ENCODE measurements around the gene CCDC138.

DNA sequence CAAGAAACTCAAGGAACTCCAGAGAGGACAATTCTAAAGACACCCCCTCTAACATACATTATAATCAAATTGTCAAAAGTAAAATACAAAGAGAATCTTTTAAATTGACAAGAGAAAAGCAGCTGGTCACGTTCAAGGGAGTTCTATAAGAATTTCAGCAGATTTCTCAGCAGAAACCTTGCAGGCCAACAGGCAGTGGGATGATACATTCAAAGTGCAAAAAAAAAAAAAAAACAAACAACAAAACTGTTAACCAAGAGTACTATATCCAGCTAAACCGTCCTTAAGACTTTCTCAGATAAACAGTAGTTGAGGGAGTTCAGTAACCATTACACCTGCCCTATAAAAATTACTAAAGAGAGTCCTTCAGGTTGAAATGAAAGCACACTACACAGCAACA lies 33.9 kb downstream of the CCDC138 start:
- TF ChIP-seq, protein P1, sequence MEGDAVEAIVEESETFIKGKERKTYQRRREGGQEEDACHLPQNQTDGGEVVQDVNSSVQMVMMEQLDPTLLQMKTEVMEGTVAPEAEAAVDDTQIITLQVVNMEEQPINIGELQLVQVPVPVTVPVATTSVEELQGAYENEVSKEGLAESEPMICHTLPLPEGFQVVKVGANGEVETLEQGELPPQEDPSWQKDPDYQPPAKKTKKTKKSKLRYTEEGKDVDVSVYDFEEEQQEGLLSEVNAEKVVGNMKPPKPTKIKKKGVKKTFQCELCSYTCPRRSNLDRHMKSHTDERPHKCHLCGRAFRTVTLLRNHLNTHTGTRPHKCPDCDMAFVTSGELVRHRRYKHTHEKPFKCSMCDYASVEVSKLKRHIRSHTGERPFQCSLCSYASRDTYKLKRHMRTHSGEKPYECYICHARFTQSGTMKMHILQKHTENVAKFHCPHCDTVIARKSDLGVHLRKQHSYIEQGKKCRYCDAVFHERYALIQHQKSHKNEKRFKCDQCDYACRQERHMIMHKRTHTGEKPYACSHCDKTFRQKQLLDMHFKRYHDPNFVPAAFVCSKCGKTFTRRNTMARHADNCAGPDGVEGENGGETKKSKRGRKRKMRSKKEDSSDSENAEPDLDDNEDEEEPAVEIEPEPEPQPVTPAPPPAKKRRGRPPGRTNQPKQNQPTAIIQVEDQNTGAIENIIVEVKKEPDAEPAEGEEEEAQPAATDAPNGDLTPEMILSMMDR (conservative IDR thresholded peaks at IDR 0.05; ENCODE audit: low read depth, low read length), result no peak
- TF ChIP-seq EZH2phosphoT487 (IDR thresholded peaks at IDR 0.05; ENCODE audit: borderline replicate concordance, low read length), result no peak
- no peak for TF ChIP-seq EZH2 (IDR thresholded peaks at IDR 0.05; ENCODE audit: low read length, unreplicated experiment)
